HEK293 (cell line): ENCODE results near the gene PCDH18.

Experiments
- HOXA7 ChIP-seq: sonication (generic); formaldehyde crosslinking; IDR thresholded peaks from 2 replicates; pipeline ENCODE4 v1.8.1; 2022; ENCODE audit warnings: missing genetic modification reagents, borderline replicate concordance
- IKZF3 ChIP-seq: fragments of 450-650 bp; IDR thresholded peaks from 2 replicates; pipeline ENCODE4 v1.5.0; 2018; ENCODE audit warnings: missing biosample characterization, mild to moderate bottlenecking, missing genetic modification characterization, moderate library complexity
- KLF16 ChIP-seq: fragments of 450-650 bp; formaldehyde crosslinking; IDR thresholded peaks from 2 replicates; pipeline ENCODE4 v1.5.1; 2017; ENCODE audit warnings: missing biosample characterization, missing genetic modification characterization
- OVOL3 ChIP-seq: fragments of 450-650 bp; formaldehyde crosslinking; IDR thresholded peaks from 2 replicates; pipeline ENCODE4 v1.5.1; 2016; ENCODE audit warnings: missing biosample characterization, missing genetic modification characterization
- TRIM28 ChIP-seq: IDR thresholded peaks from 2 replicates; pipeline ENCODE4 v1.6.1; 2011; ENCODE audit warnings: low read length, control low read depth, borderline replicate concordance
- YY1 ChIP-seq: fragments of 450-650 bp; formaldehyde crosslinking; IDR thresholded peaks from 2 replicates; pipeline ENCODE4 v1.5.1; 2018; ENCODE audit warnings: missing biosample characterization, missing genetic modification characterization
- ZIC2 ChIP-seq: fragments of 450-650 bp; formaldehyde crosslinking; IDR thresholded peaks from 2 replicates; pipeline ENCODE4 v1.5.1; 2016; ENCODE audit warnings: missing biosample characterization, missing genetic modification characterization
- ZNF175 ChIP-seq: fragments of 450-650 bp; formaldehyde crosslinking; IDR thresholded peaks from 2 replicates; pipeline ENCODE4 v1.5.1; 2016; ENCODE audit warnings: missing biosample characterization, missing genetic modification characterization
- ZNF214 ChIP-seq: fragments of 450-650 bp; formaldehyde crosslinking; IDR thresholded peaks from 2 replicates; pipeline ENCODE4 v1.5.1; 2017; ENCODE audit warnings: missing biosample characterization, mild to moderate bottlenecking, missing genetic modification characterization, borderline replicate concordance
- ZNF302 ChIP-seq: fragments of 450-650 bp; formaldehyde crosslinking; IDR thresholded peaks from 2 replicates; pipeline ENCODE4 v1.5.1; 2016; ENCODE audit warnings: missing biosample characterization, missing genetic modification characterization, low read depth
- ZNF544 ChIP-seq: fragments of 450-650 bp; formaldehyde crosslinking; IDR thresholded peaks from 2 replicates; pipeline ENCODE4 v1.5.0; 2017; ENCODE audit warnings: missing biosample characterization, missing genetic modification characterization
- ZNF610 ChIP-seq: fragments of 450-650 bp; formaldehyde crosslinking; IDR thresholded peaks from 2 replicates; pipeline ENCODE4 v1.5.1; 2016; ENCODE audit warnings: missing biosample characterization, missing genetic modification characterization, borderline replicate concordance
- ZNF777 ChIP-seq: fragments of 450-650 bp; formaldehyde crosslinking; IDR thresholded peaks from 2 replicates; pipeline ENCODE4 v1.5.1; 2017; ENCODE audit warnings: missing biosample characterization, missing genetic modification characterization, borderline replicate concordance
- ZSCAN23 ChIP-seq: fragments of 450-650 bp; formaldehyde crosslinking; IDR thresholded peaks from 2 replicates; pipeline ENCODE4 v1.5.1; 2016; ENCODE audit warnings: missing biosample characterization, missing genetic modification characterization
- ZSCAN30 ChIP-seq: fragments of 450-650 bp; IDR thresholded peaks from 2 replicates; pipeline ENCODE4 v1.5.1; 2018; ENCODE audit warnings: missing biosample characterization, mild to moderate bottlenecking, missing genetic modification characterization, moderate library complexity
- TF ChIP-seq, protein P1 (sequence below): fragments of 450-650 bp; formaldehyde crosslinking; IDR thresholded peaks from 2 replicates; pipeline ENCODE4 v1.5.1; 2016; ENCODE audit warnings: missing biosample characterization, missing genetic modification characterization
- TF ChIP-seq, protein P2 (sequence below): fragments of 450-650 bp; formaldehyde crosslinking; IDR thresholded peaks from 2 replicates; pipeline ENCODE4 v1.5.1; 2016; ENCODE audit warnings: missing biosample characterization, missing genetic modification characterization, borderline replicate concordance
- TF ChIP-seq, protein P3 (sequence below): fragments of 450-650 bp; formaldehyde crosslinking; IDR thresholded peaks from 2 replicates; pipeline ENCODE4 v1.5.1; 2016; ENCODE audit warnings: missing biosample characterization, missing genetic modification characterization
- TF ChIP-seq, protein P4 (sequence below): fragments of 450-650 bp; formaldehyde crosslinking; IDR thresholded peaks from 2 replicates; pipeline ENCODE4 v1.5.1; 2016; ENCODE audit warnings: missing biosample characterization, missing genetic modification characterization, low read depth
- TF ChIP-seq, protein P5 (sequence below): fragments of 450-650 bp; formaldehyde crosslinking; IDR thresholded peaks from 2 replicates; pipeline ENCODE4 v1.5.1; 2017; ENCODE audit warnings: missing biosample characterization, mild to moderate bottlenecking, missing genetic modification characterization, moderate library complexity
- TF ChIP-seq, protein P6 (sequence below): fragments of 450-650 bp; formaldehyde crosslinking; IDR thresholded peaks from 2 replicates; pipeline ENCODE4 v1.5.1; 2016; ENCODE audit warnings: missing biosample characterization, missing genetic modification characterization

Gene PCDH18

DNA sequence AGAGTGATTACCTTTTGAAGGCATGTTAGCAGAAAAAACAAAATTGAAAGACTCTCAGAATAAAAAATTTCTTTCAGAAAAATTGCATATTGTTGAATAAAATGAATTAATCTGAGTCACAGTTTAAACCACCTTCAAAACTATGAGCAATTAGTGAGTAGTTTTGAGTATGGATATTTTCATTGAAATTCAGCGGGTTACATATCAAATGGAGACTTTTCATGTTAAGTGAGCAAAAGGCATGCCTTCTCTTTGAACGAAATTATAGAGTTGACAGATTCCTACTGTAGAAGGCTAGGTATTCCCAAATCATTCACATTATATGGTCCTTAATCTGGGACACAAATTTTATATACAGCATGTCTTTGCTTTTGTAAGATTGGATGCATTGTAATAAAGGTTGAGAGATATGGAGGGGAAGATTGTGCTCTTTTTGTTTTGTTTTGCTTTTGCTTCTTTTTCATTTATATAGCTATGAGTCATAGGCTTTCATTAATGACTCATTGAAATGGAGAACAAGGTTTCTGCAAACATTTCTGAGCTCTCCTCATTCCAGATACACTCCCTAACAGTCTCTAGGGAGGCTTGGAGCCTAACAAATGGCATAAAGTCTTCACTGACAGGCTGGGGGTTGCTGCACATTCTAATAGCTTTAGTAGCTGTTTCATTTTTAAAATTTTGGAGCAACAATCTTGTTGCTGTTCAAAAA lies 21.6 kb downstream of the PCDH18 start (continued):
- TF ChIP-seq ZIC2 (no peak), OVOL3 (tag by site-specific recombination) (peak; percentile 72; the same call in 1 of the 2 replicates), ZNF302 (no peak), ZNF214 (tag by site-specific recombination) (no peak), KLF16 (0 out of 2 replicates have a peak, but pooled peaks have one; percentile 19), ZSCAN30 (tag by site-specific recombination) (no peak), IKZF3 (tag by site-specific recombination) (peak; percentile 68), ZNF610 (tag by site-specific recombination) (no peak), ZNF777 (no peak), HOXA7 (CRISPR knock-in tag) (no peak), ZNF544 (tag by site-specific recombination) (no peak), ZNF175 (tag by site-specific recombination) (no peak), TRIM28 (peak; percentile 65; the same call in 1 of the 2 replicates), ZSCAN23 (tag by site-specific recombination) (no peak), YY1 (tag by site-specific recombination) (no peak)
- TF ChIP-seq, protein P1, sequence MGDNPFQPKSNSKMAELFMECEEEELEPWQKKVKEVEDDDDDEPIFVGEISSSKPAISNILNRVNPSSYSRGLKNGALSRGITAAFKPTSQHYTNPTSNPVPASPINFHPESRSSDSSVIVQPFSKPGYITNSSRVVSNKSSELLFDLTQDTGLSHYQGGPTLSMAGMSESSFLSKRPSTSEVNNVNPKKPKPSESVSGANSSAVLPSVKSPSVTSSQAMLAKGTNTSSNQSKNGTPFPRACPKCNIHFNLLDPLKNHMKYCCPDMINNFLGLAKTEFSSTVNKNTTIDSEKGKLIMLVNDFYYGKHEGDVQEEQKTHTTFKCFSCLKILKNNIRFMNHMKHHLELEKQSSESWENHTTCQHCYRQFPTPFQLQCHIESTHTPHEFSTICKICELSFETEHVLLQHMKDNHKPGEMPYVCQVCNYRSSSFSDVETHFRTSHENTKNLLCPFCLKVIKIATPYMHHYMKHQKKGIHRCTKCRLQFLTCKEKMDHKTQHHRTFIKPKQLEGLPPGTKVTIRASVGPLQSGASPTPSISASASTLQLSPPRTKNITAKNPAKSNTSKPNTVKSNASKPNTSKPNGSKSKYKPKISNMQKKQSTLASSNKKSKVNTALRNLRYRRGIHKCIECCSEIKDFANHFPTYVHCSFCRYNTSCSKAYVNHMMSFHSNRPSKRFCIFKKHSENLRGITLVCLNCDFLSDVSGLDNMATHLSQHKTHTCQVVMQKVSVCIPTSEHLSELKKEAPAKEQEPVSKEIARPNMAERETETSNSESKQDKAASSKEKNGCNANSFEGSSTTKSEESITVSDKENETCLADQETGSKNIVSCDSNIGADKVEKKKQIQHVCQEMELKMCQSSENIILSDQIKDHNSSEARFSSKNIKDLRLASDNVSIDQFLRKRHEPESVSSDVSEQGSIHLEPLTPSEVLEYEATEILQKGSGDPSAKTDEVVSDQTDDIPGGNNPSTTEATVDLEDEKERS (tag by site-specific recombination), result no peak
- TF ChIP-seq, protein P2, sequence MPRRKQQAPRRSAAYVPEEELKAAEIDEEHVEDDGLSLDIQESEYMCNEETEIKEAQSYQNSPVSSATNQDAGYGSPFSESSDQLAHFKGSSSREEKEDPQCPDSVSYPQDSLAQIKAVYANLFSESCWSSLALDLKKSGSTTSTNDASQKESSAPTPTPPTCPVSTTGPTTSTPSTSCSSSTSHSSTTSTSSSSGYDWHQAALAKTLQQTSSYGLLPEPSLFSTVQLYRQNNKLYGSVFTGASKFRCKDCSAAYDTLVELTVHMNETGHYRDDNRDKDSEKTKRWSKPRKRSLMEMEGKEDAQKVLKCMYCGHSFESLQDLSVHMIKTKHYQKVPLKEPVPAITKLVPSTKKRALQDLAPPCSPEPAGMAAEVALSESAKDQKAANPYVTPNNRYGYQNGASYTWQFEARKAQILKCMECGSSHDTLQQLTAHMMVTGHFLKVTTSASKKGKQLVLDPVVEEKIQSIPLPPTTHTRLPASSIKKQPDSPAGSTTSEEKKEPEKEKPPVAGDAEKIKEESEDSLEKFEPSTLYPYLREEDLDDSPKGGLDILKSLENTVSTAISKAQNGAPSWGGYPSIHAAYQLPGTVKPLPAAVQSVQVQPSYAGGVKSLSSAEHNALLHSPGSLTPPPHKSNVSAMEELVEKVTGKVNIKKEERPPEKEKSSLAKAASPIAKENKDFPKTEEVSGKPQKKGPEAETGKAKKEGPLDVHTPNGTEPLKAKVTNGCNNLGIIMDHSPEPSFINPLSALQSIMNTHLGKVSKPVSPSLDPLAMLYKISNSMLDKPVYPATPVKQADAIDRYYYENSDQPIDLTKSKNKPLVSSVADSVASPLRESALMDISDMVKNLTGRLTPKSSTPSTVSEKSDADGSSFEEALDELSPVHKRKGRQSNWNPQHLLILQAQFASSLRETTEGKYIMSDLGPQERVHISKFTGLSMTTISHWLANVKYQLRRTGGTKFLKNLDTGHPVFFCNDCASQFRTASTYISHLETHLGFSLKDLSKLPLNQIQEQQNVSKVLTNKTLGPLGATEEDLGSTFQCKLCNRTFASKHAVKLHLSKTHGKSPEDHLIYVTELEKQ (tag by site-specific recombination), result peak; percentile 69; the same call in 1 of the 2 replicates
- TF ChIP-seq, protein P3, sequence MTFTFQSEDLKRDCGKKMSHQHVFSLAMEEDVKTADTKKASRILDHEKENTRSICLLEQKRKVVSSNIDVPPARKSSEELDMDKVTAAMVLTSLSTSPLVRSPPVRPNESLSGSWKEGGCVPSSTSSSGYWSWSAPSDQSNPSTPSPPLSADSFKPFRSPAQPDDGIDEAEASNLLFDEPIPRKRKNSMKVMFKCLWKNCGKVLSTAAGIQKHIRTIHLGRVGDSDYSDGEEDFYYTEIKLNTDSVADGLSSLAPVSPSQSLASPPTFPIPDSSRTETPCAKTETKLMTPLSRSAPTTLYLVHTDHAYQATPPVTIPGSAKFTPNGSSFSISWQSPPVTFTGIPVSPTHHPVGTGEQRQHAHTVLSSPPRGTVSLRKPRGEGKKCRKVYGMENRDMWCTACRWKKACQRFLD (tag by site-specific recombination), result no peak
- TF ChIP-seq, protein P4, sequence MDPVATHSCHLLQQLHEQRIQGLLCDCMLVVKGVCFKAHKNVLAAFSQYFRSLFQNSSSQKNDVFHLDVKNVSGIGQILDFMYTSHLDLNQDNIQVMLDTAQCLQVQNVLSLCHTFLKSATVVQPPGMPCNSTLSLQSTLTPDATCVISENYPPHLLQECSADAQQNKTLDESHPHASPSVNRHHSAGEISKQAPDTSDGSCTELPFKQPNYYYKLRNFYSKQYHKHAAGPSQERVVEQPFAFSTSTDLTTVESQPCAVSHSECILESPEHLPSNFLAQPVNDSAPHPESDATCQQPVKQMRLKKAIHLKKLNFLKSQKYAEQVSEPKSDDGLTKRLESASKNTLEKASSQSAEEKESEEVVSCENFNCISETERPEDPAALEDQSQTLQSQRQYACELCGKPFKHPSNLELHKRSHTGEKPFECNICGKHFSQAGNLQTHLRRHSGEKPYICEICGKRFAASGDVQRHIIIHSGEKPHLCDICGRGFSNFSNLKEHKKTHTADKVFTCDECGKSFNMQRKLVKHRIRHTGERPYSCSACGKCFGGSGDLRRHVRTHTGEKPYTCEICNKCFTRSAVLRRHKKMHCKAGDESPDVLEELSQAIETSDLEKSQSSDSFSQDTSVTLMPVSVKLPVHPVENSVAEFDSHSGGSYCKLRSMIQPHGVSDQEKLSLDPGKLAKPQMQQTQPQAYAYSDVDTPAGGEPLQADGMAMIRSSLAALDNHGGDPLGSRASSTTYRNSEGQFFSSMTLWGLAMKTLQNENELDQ, result no peak
- TF ChIP-seq, protein P5, sequence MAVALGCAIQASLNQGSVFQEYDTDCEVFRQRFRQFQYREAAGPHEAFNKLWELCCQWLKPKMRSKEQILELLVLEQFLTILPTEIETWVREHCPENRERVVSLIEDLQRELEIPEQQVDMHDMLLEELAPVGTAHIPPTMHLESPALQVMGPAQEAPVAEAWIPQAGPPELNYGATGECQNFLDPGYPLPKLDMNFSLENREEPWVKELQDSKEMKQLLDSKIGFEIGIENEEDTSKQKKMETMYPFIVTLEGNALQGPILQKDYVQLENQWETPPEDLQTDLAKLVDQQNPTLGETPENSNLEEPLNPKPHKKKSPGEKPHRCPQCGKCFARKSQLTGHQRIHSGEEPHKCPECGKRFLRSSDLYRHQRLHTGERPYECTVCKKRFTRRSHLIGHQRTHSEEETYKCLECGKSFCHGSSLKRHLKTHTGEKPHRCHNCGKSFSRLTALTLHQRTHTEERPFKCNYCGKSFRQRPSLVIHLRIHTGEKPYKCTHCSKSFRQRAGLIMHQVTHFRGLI, result no peak
- TF ChIP-seq, protein P6, sequence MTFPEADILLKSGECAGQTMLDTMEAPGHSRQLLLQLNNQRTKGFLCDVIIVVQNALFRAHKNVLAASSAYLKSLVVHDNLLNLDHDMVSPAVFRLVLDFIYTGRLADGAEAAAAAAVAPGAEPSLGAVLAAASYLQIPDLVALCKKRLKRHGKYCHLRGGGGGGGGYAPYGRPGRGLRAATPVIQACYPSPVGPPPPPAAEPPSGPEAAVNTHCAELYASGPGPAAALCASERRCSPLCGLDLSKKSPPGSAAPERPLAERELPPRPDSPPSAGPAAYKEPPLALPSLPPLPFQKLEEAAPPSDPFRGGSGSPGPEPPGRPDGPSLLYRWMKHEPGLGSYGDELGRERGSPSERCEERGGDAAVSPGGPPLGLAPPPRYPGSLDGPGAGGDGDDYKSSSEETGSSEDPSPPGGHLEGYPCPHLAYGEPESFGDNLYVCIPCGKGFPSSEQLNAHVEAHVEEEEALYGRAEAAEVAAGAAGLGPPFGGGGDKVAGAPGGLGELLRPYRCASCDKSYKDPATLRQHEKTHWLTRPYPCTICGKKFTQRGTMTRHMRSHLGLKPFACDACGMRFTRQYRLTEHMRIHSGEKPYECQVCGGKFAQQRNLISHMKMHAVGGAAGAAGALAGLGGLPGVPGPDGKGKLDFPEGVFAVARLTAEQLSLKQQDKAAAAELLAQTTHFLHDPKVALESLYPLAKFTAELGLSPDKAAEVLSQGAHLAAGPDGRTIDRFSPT (tag by site-specific recombination), result peak; percentile 22; the same call in 1 of the 2 replicates
